Neural crest cell (in vitro differentiated cells): ENCODE results near the gene MAP3K13. TPM values are rescaled to one million over a fixed set of nuclear protein-coding genes. Genes with fewer than 3 reads are reported as not detected.

Experiments used
- DNase-seq: peaks from one replicate; pipeline ENCODE4 v3.0.0; 2021; ENCODE audit warnings: low read depth, mixed read lengths, low spot score
- H3K27ac Mint-ChIP-seq: one replicate; pipeline ENCODE4 v1.8.0; 2021; ENCODE audit warnings: mild to moderate bottlenecking, mixed read lengths; ENCODE audit not compliant: unreplicated experiment
- H3K27me3 Mint-ChIP-seq: 2 replicates; pipeline ENCODE4 v1.8.0; 2021; ENCODE audit warnings: low read depth, mild to moderate bottlenecking, mixed read lengths
- H3K36me3 Mint-ChIP-seq: 2 replicates; pipeline ENCODE4 v1.8.0; 2021; ENCODE audit warnings: low read depth, mild to moderate bottlenecking, mixed read lengths
- H3K4me1 Mint-ChIP-seq: 2 replicates; pipeline ENCODE4 v1.8.0; 2021; ENCODE audit warnings: mixed read lengths
- H3K4me3 Mint-ChIP-seq: one replicate; pipeline ENCODE4 v1.8.0; 2021; ENCODE audit warnings: mild to moderate bottlenecking, mixed read lengths
- H3K9me3 Mint-ChIP-seq: 2 replicates; pipeline ENCODE4 v1.8.0; 2021; ENCODE audit warnings: mixed read lengths
- total RNA-seq: library from RNA; stranded (reverse); gene quantifications from 2 replicates; pipeline ENCODE4 v1.2.1, GENCODE V29; 2021
- TF ChIP-seq, protein P1 (sequence below): fragments of 200-600 bp; sonication (generic); conservative IDR thresholded peaks from 2 replicates; pipeline ENCODE4 v1.5.0; 2021; ENCODE audit warnings: antibody characterized with exemption, mild to moderate bottlenecking

The MAP3K13 gene
- total RNA-seq, 1 donor from 2014 or later, result 18.8 TPM

DNA sequence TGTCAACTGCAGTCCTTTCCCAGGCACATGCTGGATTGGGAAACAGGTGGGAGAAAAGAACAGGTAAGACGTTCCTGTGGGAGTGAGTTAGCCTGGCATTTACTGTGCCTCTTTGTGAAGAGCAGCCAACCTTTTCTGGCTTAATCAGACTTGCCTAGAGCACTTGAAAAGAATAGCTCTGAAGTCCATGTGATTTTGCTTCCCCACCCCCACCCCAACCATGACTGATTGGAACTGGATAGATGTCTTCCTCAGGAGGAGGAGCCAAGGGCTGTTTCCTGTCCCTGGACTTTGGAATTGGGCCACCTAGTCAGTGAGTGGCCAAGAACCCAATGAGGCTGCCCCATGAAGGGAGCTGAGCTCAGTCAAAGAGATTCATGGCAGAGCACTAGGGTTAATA, 140.6 kb downstream of the MAP3K13 start:
- Mint-ChIP-seq H3K27me3 (peaks cover 25% of the 10 kb centered on the region), H3K4me1 (peaks cover 10% of the 10 kb centered on the region), H3K9me3 (peaks cover 3% of the 10 kb centered on the region), H3K27ac (no peak overlapping the region), H3K36me3 (no peaks in the 10 kb centered on the region), H3K4me3 (no peak overlapping the region)
- DNase-seq, result no peak
- TF ChIP-seq, protein P1, sequence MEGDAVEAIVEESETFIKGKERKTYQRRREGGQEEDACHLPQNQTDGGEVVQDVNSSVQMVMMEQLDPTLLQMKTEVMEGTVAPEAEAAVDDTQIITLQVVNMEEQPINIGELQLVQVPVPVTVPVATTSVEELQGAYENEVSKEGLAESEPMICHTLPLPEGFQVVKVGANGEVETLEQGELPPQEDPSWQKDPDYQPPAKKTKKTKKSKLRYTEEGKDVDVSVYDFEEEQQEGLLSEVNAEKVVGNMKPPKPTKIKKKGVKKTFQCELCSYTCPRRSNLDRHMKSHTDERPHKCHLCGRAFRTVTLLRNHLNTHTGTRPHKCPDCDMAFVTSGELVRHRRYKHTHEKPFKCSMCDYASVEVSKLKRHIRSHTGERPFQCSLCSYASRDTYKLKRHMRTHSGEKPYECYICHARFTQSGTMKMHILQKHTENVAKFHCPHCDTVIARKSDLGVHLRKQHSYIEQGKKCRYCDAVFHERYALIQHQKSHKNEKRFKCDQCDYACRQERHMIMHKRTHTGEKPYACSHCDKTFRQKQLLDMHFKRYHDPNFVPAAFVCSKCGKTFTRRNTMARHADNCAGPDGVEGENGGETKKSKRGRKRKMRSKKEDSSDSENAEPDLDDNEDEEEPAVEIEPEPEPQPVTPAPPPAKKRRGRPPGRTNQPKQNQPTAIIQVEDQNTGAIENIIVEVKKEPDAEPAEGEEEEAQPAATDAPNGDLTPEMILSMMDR, result no peak

DNA sequence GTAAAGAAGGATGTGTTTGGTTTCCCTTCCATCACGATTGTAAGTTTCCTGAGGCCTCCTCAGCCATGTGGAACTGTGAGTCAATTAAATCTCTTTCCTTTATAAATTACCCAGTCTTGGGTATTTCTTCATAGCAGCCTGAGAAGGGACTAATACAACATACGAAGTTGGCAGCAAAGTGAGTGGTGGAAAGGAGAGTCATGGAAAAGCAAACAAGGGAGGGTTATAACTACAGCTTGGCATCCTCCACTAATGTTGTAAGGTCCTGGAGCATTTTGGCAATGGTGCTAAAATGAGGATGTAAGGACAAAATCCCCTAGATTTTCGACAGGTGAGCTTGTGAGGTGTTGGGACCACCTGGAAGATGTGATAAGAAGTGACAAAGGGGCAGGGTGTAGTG, 141.7 kb downstream of the MAP3K13 start:
- Mint-ChIP-seq H3K36me3 (no peaks in the 10 kb centered on the region), H3K27me3 (peaks cover 19% of the 10 kb centered on the region), H3K9me3 (peaks cover 1% of the 10 kb centered on the region)

DNA sequence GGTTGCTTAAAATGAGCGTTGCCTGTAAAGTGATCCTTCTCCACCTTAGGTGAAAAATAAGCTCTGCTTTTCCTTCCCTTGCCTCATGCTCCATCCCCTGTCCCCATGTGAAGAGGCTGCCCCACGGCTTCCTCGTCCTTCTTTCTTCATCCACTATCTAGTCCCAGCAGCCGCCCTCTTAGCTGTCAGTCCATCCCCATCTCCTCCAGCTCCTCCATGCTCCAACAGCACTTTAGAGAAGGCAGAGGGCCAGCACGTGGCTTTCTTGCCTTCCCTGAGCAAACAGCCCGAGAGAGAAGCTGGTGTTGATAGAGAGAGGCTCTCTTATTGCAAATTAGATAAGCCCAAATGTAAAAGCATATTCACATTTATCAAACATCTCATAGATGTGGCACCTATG, 144.9 kb downstream of the MAP3K13 start:
- no peak for DNase-seq
- peaks cover 13% of the 10 kb centered on the region for H3K27me3 Mint-ChIP-seq
- H3K27ac Mint-ChIP-seq, result no peak overlapping the region
- H3K4me3 Mint-ChIP-seq, result no peak overlapping the region
- H3K9me3 Mint-ChIP-seq, result no peaks in the 10 kb centered on the region
- no peaks in the 10 kb centered on the region for H3K4me1 Mint-ChIP-seq
- no peaks in the 10 kb centered on the region for H3K36me3 Mint-ChIP-seq
- TF ChIP-seq, protein P1, result no peak

More for the DNA sequence above, 141.7 kb downstream of the MAP3K13 start:
- TF ChIP-seq, protein P1, result no peak
- peaks cover 6% of the 10 kb centered on the region for H3K4me1 Mint-ChIP-seq
- H3K4me3 Mint-ChIP-seq, result no peak overlapping the region
- DNase-seq, result no peak
- H3K27ac Mint-ChIP-seq, result no peak overlapping the region

DNA sequence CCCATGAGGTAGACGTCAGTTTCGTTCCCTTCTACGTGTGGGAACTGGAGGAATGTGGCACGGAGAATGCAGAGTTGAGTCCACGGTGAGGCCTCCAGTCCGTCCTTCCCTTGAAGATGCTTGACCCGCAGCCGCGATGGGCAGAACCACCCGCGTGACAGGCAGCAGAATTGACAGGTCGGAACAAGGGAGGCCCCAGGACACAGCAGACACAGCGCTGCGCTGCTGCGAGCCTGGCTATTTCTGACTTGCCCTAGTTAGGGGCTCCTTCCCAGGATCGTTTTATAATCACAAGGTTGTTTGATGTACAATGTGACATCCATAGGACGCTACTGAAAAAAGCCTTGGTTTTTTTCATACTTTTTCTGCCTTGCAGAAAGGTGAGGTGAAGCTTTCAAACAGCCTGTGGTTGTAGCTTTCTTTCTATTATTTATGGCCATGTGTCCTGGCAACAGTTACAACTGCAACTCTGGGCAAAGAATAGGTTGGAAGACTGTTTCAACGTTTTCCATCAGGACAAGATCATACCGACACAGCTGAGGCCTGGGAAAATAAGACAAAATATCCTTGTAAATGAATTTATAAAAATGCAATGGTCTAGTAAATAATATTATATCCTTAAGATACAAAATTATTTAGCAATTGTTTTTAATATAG, 145.5 kb downstream of the MAP3K13 start:
- DNase-seq, result no peak
- H3K4me3 Mint-ChIP-seq, result no peak overlapping the region
- peaks cover 16% of the 10 kb centered on the region for H3K27me3 Mint-ChIP-seq
- no peaks in the 10 kb centered on the region for H3K4me1 Mint-ChIP-seq
- no peaks in the 10 kb centered on the region for H3K36me3 Mint-ChIP-seq
- TF ChIP-seq, protein P1, result no peak
- H3K9me3 Mint-ChIP-seq, result no peaks in the 10 kb centered on the region
- H3K27ac Mint-ChIP-seq, result no peak overlapping the region

DNA sequence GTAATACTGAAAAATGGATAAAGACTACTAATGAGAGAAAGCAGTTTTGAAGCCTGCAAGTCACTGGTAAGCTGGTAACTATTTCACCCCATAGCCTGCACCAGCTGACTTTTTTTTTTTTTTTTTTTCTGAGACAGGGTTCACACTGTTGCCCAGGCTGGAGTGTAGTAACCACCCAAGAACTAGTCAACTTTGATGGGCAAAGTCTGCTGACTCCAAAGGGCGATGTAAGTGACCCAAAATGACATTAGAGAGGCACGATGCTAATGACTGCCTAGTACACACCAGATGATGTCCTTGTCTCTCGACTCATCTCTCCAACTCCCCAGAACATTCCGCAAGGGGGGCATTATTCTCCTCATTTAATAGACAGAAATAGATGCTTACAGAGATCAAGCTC, 148.8 kb downstream of the MAP3K13 start:
- no peaks in the 10 kb centered on the region for H3K36me3 Mint-ChIP-seq
- no peak overlapping the region for H3K27ac Mint-ChIP-seq
- H3K4me1 Mint-ChIP-seq, result no peaks in the 10 kb centered on the region
- H3K9me3 Mint-ChIP-seq, result no peaks in the 10 kb centered on the region
- TF ChIP-seq, protein P1, result no peak
- H3K27me3 Mint-ChIP-seq, result peaks cover 25% of the 10 kb centered on the region
- H3K4me3 Mint-ChIP-seq, result no peak overlapping the region
- DNase-seq, result no peak
